Breast epithelium (tissue), 3 donors: ENCODE results near the gene LUC7L.

Experiments
- CTCF ChIP-seq, 3 donors: fragments of 450-650 bp; IDR thresholded peaks; one replicate each; pipeline ENCODE4 v1.5.1; 2016 to 2017; ENCODE audit warnings: antibody characterized with exemption in 3 of 3, mild to moderate bottlenecking in 3 of 3, moderate library complexity in 3 of 3
- POLR2A ChIP-seq: fragments of 450-650 bp; IDR thresholded peaks from one replicate; pipeline ENCODE4 v1.6.1; 2016; ENCODE audit warnings: antibody characterized with exemption, mild to moderate bottlenecking, moderate library complexity

- TF ChIP-seq CTCF (IDR thresholded peaks at IDR 0.05): peak in 1 of 3 donors; percentile 12
- peak; percentile 89 for TF ChIP-seq POLR2A
Measured at GRCh38 chr16:228852-229730, at the start of gene LUC7L.
